COLO829 (cell line): Measurements from ENCODE around the gene TPST2.
A peak's percentile ranks its signal among the peaks of the same experiment; 100 is the strongest.

Experiments used
- DNase-seq: peaks from one replicate; pipeline ENCODE4 v3.0.0; 2012; ENCODE audit warnings: low spot score

TPST2 gene

DNA sequence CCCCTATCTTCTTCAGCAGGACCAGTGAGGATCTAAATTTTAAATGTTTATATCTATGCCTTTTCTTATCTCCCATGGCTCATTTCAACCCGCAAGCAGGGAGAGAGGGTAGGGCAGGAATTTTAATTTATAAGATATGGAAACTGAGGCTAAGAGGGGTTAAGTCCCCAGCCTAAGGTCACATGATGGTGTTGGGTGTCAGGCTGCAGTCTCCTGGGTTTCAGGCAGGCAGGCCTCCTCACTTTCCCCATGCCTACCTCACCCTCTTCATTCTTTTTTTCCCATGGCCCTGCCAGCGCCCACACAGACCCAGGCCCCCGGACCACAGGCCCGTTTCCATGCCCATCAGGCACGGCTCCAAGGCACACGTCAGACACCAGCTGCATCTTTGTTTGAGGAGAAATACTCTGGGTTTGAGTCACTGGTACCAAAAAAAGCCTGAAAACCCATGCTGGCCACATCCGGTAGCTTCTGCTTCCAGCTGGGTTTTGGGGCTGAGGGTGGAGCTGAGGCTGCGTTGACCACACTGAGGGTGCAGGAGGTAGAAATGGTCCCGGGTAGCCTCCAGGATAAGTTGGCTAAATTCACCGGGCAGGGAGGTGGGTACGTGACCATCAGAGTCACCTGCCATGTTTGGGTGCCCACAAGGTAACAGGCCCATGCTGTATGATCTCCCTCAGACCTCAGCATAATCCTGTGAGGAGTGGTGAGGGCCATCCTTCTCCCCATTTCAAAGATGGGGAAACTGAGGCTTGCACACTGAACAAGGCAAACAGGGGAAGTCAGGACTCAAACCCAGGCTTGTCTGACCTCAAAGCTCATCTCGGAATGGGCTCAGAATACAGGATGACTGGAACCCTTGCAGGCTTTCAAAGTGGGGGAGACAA, 20.4 kb upstream of the TPST2 start:
- DNase-seq: no peak

DNA sequence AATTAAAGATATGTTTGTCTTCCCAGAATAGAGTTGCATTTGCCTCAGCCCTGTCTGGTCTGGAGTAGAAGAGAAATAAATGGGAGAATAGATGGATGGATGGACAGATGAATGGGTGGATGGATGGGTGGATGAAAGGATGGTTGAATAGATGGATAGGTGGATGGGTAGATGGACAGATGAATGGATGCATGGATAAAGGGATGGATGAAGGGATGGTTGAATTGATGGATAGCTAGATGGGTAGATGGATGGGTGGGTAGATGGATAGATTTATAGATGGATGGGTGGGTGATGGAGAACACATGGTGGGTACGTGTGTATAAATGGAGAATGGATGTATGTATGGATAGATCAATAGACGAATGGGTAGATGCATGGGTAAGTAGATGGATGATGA, 19.4 kb upstream of the TPST2 start:
- no peak for DNase-seq

DNA sequence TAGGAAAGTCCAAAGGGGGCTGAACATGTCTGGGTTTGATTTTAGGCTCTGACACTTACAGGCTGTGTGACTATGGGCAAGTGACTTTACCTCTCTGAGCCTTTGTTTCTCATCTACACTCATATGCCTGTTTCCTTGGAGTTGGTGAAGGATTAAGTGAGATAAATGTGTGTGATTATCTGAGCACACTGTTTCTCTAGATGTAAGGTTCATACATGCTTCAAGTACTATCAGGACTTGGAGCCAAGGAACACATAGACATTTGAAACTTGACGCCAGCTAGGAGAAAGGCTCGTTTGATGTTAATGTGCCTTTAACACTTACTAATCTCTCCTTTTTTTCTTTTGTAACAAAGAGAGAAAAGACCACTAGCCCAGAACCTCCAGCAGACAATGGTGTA, 18.2 kb upstream of the TPST2 start:
- no peak for DNase-seq

DNA sequence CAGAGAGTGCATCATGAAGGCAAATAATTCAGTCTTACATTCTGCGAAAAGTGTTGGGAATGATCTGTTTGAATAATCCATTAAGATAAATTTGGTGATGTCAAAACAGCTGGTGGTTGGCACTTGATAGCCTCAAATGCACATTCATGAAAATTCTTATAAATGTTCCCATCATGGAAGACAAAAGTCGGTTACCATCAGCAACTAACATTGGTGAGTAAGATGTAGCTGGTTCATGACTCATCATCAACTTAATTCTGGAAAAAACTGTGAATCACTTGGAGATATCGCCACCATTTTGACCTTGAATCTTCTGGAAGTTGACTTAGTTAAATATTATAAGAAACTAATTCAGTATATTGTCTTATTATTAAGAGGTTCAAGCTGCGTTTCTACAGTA, 16.7 kb upstream of the TPST2 start:
- DNase-seq: peak; percentile 48

DNA sequence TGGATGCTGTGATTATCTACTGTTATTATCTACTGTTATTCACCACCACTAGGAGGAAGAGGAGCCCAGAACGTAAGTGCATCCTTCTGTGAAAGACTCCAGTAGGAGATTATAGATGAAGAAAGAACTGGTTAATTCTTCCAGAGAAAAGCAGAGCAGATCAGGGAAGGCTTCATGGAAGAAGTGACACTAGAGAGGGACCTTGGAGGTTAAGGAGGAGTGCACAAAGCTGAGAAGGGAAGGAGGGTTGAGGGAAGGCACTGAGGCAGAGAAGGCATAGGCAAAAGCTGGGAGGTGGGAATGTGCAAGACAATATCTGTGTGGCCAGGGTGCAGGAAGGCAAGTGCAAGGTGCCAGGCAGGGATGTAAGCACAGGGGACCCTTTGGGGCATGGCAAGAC, 14.4 kb upstream of the TPST2 start:
- DNase-seq: no peak

DNA sequence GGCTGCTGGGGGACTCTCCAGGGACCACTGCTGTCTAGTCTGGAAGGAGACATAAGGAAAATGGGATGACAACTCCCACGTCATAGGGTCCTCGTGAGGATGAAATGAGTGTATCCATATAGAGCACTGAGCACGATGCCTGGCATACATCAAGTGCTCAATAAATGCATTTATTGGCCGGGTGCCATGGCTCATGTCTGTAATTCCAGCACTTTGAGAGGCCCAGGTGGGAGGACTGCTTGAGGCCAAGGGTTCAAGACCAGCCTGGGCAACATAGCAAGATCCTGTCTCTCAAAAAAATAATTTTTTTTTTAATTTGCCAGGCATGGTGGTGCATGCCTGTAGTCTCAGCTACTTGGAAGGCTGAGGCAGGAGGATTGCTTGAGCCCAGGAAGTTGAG, 12.2 kb upstream of the TPST2 start:
- no peak for DNase-seq

DNA sequence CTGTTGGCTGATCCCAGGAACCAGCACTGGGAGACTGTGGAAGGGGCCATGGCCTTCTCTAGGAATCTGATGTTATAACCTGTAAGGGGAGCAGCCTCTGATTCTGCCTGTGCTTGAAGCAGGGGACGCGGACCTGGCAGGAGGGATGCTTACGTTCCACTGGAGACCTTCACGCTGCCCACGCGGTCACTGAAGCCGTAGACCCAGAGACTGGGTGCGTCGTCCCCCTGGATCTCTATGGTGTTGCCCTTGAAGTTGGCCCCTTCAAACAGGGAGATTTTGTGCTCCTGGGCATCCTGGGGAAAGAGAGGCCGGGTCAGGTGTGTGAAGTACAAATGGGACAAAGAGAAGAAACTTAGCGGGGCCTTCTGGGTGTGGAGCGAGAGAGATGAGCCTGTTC, 11.8 kb upstream of the TPST2 start:
- DNase-seq: no peak

DNA sequence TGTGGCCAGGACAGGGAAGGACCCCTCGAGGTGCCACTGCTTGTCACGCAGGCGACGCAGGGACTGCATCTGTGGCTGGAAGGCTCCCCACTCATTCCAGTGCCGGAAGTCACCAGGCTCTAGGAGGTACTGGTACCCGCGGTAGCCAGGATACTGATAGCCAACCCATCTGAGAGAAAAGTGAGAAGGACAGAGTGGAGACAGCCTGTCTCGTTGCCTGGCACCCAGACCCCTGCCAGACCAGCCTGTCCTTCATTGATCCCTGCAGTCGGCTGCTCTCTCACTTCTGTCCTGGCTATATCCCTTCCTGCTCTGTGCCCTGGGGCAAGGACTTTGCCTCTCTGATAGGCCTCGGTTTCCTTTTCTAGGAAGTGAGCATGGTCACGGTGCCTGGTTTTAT, 9.6 kb upstream of the TPST2 start:
- DNase-seq: no peak

DNA sequence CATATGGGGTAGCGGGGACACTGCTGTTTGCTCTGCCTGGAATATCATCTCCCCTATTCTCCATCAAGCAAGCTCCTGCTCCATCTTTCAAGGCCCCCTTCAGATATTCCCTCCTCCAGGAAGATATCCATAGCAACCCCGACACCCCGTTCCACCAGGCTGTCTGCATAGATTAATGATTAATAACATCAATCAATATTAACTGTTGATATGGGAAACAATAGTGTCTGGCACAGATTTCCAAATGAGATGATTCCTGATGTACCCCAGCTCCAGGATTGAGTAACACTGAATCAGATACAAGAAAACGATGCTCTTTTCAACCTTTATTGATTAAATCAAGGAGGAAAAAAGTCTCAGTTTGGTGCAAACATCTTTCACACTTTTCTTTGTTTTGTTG, 7.5 kb upstream of the TPST2 start:
- DNase-seq: no peak

DNA sequence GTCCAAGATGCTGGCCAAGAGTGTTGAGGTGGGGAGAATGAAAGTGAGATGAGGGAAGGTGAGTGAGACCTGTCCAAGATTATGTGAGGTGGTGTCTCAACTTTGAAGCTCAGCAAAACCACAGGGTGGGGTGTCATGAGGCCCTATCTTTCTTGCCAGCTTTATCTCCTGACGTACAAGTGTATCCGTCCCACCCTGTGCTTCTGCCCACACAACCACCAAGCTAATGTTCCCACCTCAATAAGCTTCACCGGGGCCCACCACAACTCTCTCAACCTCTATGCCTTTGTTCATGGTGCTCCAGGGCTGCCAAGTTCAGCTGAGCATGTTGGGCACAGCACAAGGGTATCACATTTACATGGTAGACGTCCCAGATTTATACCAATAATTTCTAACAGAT, 7.1 kb upstream of the TPST2 start:
- no peak for DNase-seq

DNA sequence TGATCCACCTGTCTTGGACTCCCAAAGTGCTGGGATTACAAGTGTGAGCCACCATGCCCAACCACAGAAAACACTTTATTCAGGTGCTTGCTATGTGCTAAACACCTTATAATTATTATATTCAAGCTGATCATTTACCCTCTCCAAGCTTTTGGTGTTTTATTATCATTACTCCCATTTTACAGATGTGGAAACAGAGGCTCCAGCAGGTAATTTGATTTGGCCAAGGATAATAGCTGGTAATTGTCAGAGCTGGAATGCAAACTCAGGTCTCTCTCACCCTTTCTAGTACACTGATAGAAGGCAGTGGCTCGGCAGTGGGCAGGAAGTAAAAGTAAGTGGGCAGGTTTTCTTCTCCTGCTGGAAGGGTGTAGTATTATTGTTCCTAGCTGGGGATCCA, 3.8 kb upstream of the TPST2 start:
- DNase-seq: no peak

DNA sequence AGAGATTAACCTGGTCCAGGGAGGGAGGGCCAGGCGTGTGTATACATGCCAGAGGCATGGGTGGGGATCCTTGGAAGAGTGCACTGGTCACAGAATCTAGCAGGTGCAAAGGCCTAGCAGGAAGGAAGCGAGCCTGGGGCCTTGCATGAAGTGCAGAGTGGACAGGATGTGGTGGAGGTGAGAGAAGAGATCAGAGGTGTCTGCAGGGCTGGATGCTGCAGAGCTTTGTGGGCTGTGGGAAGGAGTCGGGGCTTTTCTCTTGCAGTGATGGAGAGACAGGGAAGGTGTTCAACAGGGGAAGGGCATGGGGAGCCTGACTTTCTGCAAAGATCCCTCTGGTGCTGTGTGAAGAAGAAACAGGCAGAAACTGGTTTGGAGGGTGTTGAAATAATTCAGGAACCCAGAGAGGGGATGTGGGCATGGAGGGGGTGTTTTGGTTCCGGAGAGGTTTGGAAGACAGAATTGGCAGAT, 2.5 kb upstream of the TPST2 start:
- DNase-seq: no peak

DNA sequence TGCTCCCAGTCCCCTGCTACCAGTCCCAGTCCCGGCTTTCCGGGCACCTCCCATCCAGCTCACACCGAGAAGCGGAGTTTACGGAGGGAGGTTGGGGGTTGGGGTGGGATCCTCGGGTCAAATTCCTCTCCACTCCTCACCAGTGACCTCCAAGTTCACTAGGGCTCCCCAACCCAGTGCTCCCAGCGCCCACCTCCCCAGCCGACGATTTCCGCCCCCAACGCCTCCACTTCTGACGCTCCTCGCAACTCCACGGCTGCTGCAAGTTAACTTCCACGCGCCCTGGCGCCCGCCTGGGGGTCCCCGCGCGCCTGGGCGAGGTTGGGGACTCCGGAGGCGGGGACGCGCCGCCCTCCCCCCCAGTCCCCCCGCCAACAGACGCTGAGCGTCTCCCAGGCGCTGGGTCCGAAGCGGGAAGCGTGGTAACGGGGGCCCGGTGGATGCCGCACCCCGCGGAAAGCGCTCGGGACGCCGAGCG, 526 bp downstream of the TPST2 start:
- no peak for DNase-seq

DNA sequence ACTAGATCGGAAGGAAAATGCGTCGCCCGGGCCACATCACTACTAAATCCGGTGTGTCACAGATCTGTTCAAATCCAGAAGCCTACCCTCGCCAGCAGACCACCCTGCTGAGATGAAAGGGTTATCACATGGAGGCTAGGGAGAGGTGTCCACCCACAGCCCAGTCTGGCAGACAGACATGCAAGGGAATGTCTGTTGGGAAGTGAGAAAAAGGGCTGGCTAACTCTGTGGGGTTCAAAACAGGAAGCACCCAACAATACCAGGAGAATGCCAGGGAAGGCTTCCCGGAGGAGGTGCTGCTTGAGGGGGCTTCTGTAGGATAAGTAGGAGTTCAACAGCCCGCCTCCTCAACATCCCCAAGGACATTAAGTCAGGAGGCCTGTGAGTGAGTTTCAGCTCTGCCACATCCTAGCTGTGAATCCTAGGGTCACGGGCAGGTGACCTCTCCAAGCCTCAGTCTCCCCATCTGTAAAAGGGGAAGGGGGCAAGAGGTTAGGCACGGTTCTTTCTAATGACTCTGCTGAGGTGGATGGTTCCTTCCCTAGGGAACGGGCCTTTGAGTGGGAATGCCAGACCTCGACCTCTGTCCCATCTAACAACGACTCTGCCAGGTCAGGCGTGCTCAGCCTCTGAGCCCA, 1.1 kb downstream of the TPST2 start:
- no peak for DNase-seq

DNA sequence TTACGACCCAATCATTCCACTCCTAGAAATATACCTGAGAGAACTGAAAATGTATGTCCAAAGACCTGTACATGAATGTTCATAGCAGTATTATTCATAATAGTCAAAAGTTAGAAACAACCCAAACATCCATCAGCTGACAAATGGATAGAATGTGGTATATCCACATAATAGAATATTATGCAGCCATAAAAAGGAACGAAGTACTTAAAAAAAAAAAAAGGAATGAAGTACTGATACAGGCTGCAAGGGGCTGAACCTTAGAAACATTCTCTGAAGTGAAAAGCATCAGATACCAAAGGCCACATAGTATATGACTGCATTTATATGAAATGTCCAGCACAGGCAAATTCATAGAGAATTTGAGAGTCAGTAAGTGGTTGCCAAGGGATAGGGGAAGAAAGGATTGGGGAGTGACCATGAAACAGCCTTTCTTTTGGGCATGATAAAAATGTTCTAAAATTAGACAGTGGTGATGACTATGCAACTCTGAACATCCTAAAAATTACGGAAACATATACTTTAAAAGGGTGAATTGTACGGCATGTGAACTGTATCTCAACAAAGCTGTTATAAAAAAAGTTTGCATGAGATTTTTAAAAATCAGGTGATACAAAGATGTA, 1.8 kb downstream of the TPST2 start:
- no peak for DNase-seq

DNA sequence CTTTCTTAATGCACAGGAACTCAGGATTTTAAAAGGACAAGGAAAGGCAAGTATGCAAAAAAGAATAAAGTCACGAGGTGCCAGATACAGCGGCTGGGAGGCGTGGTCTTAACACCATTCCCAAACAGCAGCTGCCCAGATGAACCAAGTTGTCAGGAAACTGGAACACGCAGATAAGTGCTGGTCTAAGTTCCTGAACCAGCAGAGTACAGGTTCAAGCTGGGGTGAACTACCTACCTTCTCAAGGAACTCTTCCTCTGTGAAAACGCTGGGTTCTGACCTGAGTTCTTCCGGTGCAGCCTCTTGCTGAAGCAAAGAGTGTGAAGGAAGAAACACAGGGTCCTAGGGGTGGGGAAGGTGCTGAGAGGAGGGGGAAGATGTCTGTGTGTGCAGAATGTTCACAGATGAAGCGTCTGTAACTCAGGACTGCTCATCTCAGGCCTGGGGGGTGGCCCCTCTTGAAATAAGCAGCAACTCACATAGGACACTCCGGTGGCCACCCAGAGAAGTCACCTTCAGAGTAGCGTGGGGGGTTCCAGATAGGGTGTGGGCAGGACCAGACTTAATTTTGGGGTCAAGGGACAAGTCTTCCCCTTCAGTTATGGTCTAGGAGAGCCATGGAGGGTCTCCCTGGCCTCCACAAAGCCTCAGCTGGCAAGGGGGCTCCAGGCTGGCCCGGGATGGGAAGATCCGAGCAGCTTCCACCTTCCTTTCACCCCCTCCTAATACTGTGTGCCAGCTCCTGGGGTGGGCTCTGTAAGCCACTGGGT, 3.2 kb downstream of the TPST2 start:
- no peak for DNase-seq

DNA sequence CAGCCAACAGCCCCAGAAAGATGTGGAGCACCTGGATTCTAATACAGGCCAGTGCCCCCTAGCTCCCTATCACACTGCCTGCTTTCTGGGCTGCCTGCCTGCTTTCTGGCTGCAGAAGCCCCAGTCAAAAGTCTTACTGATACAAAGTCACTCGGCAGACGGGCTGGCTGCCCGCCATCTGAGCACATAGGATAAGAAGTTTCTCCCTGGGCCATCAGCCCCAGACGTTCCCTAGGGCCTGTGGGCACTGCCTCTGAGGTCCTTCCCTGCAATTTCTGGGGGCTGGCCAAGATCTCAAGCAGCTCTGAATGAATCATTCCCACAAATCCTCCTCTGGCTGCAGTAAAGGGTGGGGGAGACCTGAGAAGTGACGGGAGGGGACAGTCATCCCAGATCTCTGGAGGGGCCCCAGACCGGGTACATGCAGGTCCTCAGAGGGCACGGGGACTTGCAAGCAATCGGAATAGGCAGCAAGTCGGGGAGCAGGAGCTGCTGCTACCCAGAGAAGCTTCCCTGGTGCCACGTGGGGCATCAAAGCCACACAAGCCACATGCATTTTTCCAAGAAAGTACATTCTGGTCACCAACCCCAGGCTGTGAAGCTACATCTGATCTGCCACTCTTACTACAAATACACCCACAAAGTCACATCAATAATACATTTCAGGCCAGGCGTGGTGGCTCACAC, 4.7 kb downstream of the TPST2 start:
- DNase-seq: no peak

DNA sequence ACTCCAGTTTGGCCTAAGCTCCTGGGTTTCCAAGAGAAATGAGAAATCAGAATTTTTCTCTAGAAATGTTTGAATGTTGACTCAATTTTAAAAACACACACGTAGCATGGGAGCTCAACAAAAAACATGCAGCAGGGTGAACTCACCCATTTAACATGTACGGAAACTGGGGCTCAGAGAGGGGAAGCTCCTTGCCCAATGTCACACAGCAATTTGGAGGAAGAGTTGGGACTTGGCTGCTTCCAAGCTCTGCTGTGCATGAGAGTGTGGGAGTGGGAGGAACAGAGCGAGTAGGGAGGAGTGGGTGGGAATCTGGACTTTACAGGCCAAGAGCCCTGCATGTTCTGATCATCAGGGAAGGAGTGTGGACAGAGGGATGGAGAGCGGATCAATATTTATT, 5.9 kb downstream of the TPST2 start:
- DNase-seq: no peak

DNA sequence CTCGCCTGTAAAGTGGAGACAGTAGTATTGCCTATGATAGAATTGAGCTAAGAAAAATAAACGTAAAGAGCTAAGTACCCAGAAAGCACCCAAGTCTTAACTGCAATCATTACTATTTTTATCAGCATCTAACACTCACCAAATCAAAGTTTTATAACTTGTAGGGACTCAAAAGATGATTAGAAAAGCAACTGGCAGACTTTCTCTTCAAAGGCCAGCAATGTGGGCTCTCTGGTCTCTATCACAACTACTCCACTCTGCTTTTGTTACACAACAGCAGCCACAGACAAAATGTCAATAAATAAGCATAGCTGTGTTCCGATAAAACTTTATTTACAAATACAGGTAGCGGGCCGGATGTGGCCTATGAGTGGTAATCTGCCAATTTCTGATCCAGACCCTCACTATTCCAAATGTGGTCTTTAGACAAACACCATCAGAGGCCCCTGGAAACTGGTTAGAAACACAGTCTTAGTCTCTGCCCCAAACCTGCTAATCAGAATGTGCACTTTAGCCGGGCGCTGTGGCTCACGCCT, 8.2 kb downstream of the TPST2 start:
- no peak for DNase-seq

DNA sequence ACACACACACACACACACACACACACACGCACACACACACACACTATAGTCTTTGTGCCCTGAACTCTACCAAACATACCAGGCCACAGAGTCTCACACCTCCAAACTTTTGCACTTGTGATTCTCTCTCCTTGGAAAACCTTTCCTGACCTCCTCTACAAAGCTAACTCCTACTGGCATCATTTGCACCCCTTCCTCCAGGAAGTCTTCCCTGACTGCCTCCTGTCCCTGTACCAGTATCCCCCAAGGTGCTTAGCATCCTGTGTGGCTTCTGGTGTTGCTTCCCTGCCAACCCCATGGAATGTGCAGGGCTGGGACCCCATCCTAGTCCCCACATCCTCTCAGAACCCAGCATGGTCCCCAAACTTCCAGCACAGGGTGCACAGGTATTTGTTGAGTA, 8.9 kb downstream of the TPST2 start:
- DNase-seq: no peak

DNA sequence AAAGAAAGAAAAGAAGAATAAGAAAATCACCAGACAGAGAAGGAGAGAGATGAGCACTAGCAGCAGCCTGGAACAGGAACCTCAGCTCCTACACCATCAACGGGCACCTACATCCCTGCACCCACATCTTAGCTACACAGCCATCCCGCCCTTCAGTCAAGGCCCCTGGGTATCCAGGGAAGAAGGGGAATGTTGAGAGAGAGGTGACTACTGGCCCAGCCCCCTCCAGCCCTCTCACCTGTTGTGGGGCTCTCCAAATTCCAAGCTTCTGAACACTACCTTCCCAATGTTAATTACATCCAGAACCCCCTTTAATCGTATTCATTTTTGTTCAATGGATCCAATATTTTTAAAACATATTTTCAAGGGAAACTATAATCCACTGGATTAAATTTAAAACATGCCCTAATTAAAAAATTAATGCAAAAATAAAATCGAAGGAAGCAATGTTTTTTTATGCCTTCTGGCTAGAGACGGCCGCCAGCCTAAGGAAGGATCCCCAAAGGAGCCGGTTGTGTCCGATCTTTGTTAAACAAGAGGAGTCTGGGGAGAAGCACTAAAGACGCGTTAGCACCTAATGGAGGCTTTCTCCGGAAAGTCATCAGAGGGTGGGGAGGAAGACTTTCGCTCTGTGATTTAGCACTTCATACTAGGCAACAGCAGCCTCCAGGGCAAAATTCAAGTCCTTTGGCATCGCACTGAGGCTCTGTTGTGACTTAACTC, 9.5 kb downstream of the TPST2 start:
- DNase-seq: no peak
